ENCODE measurements around the gene TIE1.

The TIE1 gene

DNA sequence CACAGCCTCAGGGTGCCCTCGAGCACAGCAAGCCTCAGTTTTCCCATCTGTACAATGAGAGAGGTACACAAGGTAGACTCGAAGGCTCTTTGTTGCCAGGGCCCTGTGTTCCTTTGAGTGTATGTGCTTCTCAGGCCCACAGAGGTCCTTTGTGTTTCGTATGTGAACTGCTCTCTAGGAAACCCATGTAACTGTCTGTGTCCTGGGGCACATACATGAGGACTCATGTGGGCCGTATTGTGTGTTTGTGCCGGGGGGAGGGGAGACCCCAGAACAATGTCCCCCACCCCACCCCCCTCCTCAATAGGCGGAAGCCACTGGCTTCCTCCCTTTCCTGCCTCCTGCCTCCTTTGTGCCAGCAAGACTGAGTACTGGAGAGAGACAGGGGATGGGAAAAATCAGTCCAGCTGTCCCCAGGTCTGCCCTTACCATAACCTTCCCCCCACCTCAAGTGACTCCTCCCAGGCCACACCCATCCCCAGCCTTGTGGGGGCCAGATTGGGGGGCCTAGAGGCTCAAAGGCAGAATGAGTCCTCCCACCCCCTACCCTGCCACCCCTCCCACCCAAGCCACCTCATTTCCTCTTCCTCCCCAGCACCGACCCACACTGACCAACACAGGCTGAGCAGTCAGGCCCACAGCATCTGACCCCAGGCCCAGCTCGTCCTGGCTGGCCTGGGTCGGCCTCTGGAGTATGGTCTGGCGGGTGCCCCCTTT lies at the start of gene TIE1:
TSS of gene TIE1 (plus strand) at position 605 of the 717 bp plus-strand sequence. CDS start at position 695, 90 bp downstream.
- no peaks in the 10 kb centered on the region for H3K36me3 ChIP-seq (ENCODE audit: control insufficient read depth, insufficient read depth, low read length)
- H3K9me3 ChIP-seq (ENCODE audit: control insufficient read depth, insufficient read depth, low read length): no peaks in the 10 kb centered on the region
- no peak within 1 kb of the TSS for H3K4me3 ChIP-seq (ENCODE audit: low read length)
- WGBS (ENCODE audit: insufficient coverage, insufficient read length): no CpG with 5 or more reads among the region's 10 CpGs
- H3K4me1 ChIP-seq (ENCODE audit: control insufficient read depth, insufficient read depth, low read length): 0 out of 2 replicates have a peak, but pooled peaks cover 3% of the 10 kb centered on the region
- no peaks in the 10 kb centered on the region for H3K27me3 ChIP-seq (ENCODE audit: control insufficient read depth, insufficient read depth, low read length)
- DNase-seq (ENCODE audit: low read depth, low spot score): no peak
- H3K27ac ChIP-seq (ENCODE audit: low read length): no peak within 1 kb of the TSS

DNA sequence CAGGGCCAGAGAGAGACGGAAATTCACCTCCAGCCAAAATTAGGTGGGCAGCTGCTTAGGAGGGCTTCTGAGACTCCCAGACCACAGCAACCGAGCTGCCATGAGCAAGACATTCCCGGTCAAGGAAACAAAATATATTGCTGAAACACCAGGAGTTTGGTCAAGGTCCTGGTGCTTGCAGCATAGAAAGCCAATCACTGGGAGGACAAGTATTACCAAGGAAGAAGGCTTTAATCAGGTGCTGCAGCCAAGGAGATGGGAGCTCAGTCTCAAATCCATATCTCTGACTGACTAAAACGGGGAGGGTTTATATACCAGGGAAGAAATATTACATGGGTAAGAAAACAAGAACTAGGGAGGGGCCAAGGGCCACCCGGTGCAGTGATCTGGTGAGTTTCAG lies 49.8 kb upstream of the TIE1 start:
- no peaks in the 10 kb centered on the region for H3K27me3 ChIP-seq (ENCODE audit: control insufficient read depth, insufficient read depth, low read length)
- DNase-seq (ENCODE audit: low read depth, low spot score): no peak
- no peak overlapping the region for H3K4me3 ChIP-seq (ENCODE audit: low read length)
- WGBS (ENCODE audit: insufficient coverage, insufficient read length): no CpG with 5 or more reads among the region's 5 CpGs
- no peaks in the 10 kb centered on the region for H3K36me3 ChIP-seq (ENCODE audit: control insufficient read depth, insufficient read depth, low read length)
- no peaks in the 10 kb centered on the region; the same call in 1 of the 2 replicates for H3K9me3 ChIP-seq (ENCODE audit: control insufficient read depth, insufficient read depth, low read length)
- H3K27ac ChIP-seq (ENCODE audit: low read length): no peak overlapping the region
- H3K4me1 ChIP-seq (ENCODE audit: control insufficient read depth, insufficient read depth, low read length): no peaks in the 10 kb centered on the region

DNA sequence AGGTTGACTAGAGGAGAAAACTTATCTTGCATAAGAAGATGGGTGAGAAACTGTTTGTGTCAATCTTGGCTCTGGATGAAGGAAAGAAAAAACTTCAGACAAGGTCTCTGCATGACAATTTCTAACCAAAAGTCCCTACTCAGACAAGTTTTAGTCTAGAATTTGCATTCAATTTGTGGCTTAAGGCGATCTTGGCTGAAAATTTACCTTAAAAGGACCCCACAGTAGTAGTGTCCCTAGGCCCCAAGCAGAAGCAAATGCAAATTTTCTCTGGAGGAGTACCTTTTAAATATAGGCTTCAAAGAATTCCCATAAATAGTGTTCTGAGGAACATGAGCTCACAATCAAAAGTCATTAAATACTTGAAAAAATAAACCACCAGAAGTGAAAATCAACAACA lies 48.6 kb upstream of the TIE1 start:
- no peak for DNase-seq (ENCODE audit: low read depth, low spot score)
- H3K4me3 ChIP-seq (ENCODE audit: low read length): no peak overlapping the region
- no peaks in the 10 kb centered on the region; the same call in 1 of the 2 replicates for H3K9me3 ChIP-seq (ENCODE audit: control insufficient read depth, insufficient read depth, low read length)
- H3K27ac ChIP-seq (ENCODE audit: low read length): no peak overlapping the region
- WGBS (ENCODE audit: insufficient coverage, insufficient read length): no CpG with 5 or more reads among the region's 1 CpG
- H3K36me3 ChIP-seq (ENCODE audit: control insufficient read depth, insufficient read depth, low read length): no peaks in the 10 kb centered on the region
- no peaks in the 10 kb centered on the region for H3K27me3 ChIP-seq (ENCODE audit: control insufficient read depth, insufficient read depth, low read length)
- no peaks in the 10 kb centered on the region for H3K4me1 ChIP-seq (ENCODE audit: control insufficient read depth, insufficient read depth, low read length)

DNA sequence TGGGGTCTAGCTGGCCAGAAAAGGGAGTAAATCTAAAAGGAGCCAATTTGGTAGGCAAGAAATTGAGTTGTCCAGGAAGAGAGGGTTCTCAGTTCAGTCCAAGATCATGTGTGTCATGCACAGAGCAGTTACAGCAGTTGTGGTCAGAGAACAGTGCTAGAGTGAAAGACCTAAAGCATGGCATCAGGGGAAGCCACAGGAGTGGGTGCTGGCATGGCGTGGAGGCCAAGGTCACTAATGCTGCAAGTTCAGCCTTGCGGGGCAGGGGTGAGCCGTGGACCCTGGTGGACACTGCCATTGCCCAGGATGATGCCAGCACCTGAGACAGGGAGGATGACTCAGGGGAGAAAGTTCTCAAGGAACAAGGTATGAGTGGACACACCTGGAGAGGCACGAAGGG lies 47.6 kb upstream of the TIE1 start:
- Histone ChIP-seq H3K9me3 (ENCODE audit: control insufficient read depth, insufficient read depth, low read length) (peaks cover 3% of the 10 kb centered on the region), H3K36me3 (ENCODE audit: control insufficient read depth, insufficient read depth, low read length) (no peaks in the 10 kb centered on the region), H3K27me3 (ENCODE audit: control insufficient read depth, insufficient read depth, low read length) (no peaks in the 10 kb centered on the region), H3K4me1 (ENCODE audit: control insufficient read depth, insufficient read depth, low read length) (no peaks in the 10 kb centered on the region), H3K27ac (ENCODE audit: low read length) (no peak overlapping the region), H3K4me3 (ENCODE audit: low read length) (no peak overlapping the region)
- no CpG with 5 or more reads among the region's 4 CpGs for WGBS (ENCODE audit: insufficient coverage, insufficient read length)
- DNase-seq (ENCODE audit: low read depth, low spot score): no peak

DNA sequence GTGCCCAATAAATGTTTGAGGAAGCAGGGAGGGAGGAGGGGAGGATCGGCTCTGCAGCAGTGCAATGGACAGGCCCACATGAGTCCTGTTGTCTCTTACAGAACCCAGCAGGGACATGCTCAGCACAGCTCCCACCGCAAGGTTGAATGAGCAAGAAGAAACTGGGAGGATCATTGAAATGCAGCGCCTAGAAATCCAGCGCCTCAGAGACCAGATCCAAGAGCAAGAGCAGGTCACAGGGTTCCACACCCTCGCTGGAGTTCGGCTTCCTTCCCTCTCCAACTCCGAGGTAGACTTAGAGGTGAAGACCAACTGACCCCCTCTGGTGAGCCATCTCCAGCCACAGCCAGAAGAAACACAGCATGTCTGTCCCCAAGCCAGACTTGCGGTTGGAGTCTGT lies 46.9 kb upstream of the TIE1 start:
- Histone ChIP-seq H3K9me3 (ENCODE audit: control insufficient read depth, insufficient read depth, low read length) (peaks cover 3% of the 10 kb centered on the region), H3K27ac (ENCODE audit: low read length) (no peak overlapping the region), H3K4me1 (ENCODE audit: control insufficient read depth, insufficient read depth, low read length) (no peaks in the 10 kb centered on the region), H3K4me3 (ENCODE audit: low read length) (no peak overlapping the region), H3K27me3 (ENCODE audit: control insufficient read depth, insufficient read depth, low read length) (no peaks in the 10 kb centered on the region), H3K36me3 (ENCODE audit: control insufficient read depth, insufficient read depth, low read length) (no peaks in the 10 kb centered on the region)
- WGBS (ENCODE audit: insufficient coverage, insufficient read length): no CpG with 5 or more reads among the region's 8 CpGs
- no peak for DNase-seq (ENCODE audit: low read depth, low spot score)

DNA sequence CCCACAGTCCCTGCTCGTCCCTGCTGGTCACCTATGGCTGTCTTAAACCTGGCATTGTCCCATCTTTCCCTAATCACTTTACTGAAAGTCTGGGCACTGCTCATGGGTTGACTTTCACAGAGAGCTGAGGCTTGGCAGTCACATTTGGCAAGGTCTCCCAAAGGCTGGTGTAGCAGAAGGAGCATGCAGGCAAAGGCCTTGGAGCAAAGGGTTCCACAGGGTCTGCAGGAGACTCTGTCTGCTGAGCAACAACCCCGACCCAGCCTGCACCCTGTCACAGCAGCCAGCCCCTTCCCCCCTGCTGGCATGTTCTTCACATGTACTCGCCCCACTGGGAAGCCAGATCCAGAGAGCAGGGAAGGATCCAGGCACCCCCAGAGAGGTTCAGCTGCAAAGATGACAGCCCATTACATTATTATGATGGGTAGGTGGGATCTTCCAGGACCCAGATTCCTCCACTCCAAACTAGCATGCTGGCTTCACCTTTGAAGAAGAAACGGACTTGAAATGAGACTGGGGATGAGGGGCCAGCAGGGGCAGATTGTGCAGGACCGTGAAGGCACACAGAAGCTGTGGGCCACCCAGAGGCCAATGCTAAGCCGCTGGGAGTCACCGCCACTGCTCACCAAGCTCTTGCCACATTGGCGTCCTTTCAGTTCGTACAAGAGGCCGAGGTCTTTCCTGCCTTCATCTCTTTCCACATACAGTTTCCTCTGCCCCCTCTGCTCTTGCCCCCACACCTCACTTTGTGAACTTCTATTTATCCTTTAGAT lies 45.2 kb upstream of the TIE1 start:
- no peak overlapping the region for H3K27ac ChIP-seq (ENCODE audit: low read length)
- DNase-seq (ENCODE audit: low read depth, low spot score): no peak
- no peaks in the 10 kb centered on the region for H3K27me3 ChIP-seq (ENCODE audit: control insufficient read depth, insufficient read depth, low read length)
- H3K9me3 ChIP-seq (ENCODE audit: control insufficient read depth, insufficient read depth, low read length): peaks cover 3% of the 10 kb centered on the region; the same call in 1 of the 2 replicates
- H3K36me3 ChIP-seq (ENCODE audit: control insufficient read depth, insufficient read depth, low read length): no peaks in the 10 kb centered on the region
- no peaks in the 10 kb centered on the region for H3K4me1 ChIP-seq (ENCODE audit: control insufficient read depth, insufficient read depth, low read length)
- WGBS (ENCODE audit: insufficient coverage, insufficient read length): no CpG with 5 or more reads among the region's 10 CpGs
- H3K4me3 ChIP-seq (ENCODE audit: low read length): no peak overlapping the region

DNA sequence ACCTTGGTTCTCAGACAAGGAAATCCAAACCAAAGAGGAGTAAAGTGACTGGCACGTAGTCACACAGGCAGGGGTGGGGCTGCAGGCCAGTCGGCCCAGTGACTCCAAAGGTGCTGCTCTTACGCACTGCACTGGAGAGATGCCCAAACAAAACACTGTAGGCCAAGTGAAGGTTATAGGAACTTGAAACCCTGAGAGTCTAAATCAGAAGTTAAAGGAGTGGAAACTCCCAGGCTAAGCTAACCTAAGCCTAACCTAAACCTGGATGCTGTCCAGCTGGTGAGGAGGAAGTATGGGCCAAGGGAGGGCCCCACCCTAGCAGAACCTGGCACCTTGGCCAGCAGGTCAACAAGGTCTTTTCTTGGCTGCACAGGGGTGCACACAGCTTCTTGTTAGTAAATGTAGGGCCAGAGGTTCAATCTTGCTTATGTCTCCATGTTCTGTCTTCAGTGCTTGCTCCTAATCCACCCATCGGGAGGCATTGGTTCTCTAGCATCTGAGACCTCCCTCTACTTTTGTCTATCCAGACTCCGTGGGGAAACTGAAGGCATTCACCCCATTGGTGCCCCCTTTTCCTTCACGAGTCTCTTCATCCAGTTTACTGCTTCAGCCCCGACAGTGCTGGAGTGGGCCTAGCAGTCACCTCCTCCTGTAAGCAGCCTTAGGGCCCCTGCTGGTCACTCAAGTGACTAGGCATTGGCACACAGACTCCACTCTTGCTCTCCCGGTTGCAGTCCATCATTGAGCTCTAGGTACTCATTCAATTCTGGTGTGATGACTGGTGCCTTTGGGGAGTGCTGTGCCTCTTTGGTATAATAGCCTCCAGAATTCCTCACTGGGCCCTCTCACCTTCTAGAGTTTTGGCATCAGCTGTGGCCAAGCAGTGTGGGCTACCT lies 43.9 kb upstream of the TIE1 start:
- no peak overlapping the region for H3K27ac ChIP-seq (ENCODE audit: low read length)
- no peak for DNase-seq (ENCODE audit: low read depth, low spot score)
- H3K4me1 ChIP-seq (ENCODE audit: control insufficient read depth, insufficient read depth, low read length): no peaks in the 10 kb centered on the region
- WGBS (ENCODE audit: insufficient coverage, insufficient read length): no CpG with 5 or more reads among the region's 8 CpGs
- H3K9me3 ChIP-seq (ENCODE audit: control insufficient read depth, insufficient read depth, low read length): peaks cover 3% of the 10 kb centered on the region
- no peaks in the 10 kb centered on the region for H3K36me3 ChIP-seq (ENCODE audit: control insufficient read depth, insufficient read depth, low read length)
- no peaks in the 10 kb centered on the region for H3K27me3 ChIP-seq (ENCODE audit: control insufficient read depth, insufficient read depth, low read length)
- no peak overlapping the region for H3K4me3 ChIP-seq (ENCODE audit: low read length)

DNA sequence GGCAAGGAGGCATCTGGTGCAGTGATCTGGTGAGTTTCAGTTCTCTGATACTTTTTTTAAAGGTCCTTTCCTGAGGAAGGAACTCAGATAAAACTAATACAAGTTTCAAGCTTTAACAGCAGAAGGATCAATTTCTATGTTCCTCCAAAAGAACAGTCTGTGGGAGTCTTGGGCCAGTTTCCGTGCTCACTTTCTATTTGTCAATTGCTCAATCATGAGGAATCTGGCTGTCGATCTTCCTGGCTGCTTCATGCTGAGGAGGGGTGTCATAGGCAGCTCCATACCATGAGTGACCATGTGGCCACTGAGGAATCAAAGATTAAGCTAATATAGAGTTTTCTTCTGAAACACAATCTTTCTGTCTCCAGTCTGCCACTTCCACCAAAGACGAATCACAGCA lies 42.4 kb upstream of the TIE1 start:
- Histone ChIP-seq H3K4me1 (ENCODE audit: control insufficient read depth, insufficient read depth, low read length) (no peaks in the 10 kb centered on the region), H3K9me3 (ENCODE audit: control insufficient read depth, insufficient read depth, low read length) (peaks cover 3% of the 10 kb centered on the region), H3K4me3 (ENCODE audit: low read length) (no peak overlapping the region), H3K27ac (ENCODE audit: low read length) (no peak overlapping the region), H3K36me3 (ENCODE audit: control insufficient read depth, insufficient read depth, low read length) (no peaks in the 10 kb centered on the region), H3K27me3 (ENCODE audit: control insufficient read depth, insufficient read depth, low read length) (no peaks in the 10 kb centered on the region)
- DNase-seq (ENCODE audit: low read depth, low spot score): no peak
- no CpG with 5 or more reads among the region's 3 CpGs for WGBS (ENCODE audit: insufficient coverage, insufficient read length)

DNA sequence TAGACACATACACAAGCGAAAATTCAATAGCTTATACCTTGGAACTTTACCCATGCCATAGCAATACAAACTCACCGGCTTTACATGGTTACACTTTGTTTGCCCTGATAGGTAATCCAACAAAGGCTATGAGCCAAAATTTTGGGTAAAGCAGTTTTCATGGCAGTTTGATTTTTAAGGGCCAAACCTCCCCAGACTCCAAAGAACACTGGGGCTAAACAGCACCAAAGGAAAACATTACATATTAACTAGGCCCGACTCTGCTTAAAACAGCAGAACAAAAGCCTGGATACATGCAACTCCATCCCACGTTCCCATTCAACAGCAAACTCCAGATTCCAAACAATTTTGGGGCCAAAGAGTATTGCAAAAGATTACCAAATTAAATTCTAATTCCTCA lies 35.4 kb upstream of the TIE1 start:
- Histone ChIP-seq H3K36me3 (ENCODE audit: control insufficient read depth, insufficient read depth, low read length) (no peaks in the 10 kb centered on the region), H3K4me3 (ENCODE audit: low read length) (no peak overlapping the region), H3K27me3 (ENCODE audit: control insufficient read depth, insufficient read depth, low read length) (no peaks in the 10 kb centered on the region), H3K9me3 (ENCODE audit: control insufficient read depth, insufficient read depth, low read length) (no peaks in the 10 kb centered on the region; the same call in 1 of the 2 replicates), H3K27ac (ENCODE audit: low read length) (no peak overlapping the region), H3K4me1 (ENCODE audit: control insufficient read depth, insufficient read depth, low read length) (peaks cover 2% of the 10 kb centered on the region)
- DNase-seq (ENCODE audit: low read depth, low spot score): no peak
- WGBS (ENCODE audit: insufficient coverage, insufficient read length): no CpG with 5 or more reads among the region's 4 CpGs

DNA sequence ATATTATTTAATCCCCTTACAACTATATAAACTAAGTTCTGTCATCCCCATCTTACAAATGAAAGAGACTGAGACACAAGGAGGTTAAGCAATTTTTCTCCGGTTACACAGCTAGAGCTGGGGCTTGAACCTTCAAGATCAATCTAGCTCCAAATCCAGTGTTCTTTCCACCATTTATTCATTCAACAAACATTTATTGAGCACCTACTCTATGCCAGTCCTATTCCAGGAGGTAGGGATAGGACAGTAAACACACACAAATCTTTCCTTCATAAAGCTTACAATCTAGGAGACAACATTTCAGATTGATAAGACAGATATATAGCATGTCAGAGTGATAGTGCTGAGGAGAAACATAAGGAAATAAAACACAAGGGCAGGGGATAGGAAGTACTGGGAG lies 33.9 kb upstream of the TIE1 start:
- H3K4me3 ChIP-seq (ENCODE audit: low read length): no peak overlapping the region
- no peak overlapping the region for H3K27ac ChIP-seq (ENCODE audit: low read length)
- peaks cover 5% of the 10 kb centered on the region for H3K4me1 ChIP-seq (ENCODE audit: control insufficient read depth, insufficient read depth, low read length)
- H3K27me3 ChIP-seq (ENCODE audit: control insufficient read depth, insufficient read depth, low read length): no peaks in the 10 kb centered on the region
- no peaks in the 10 kb centered on the region for H3K9me3 ChIP-seq (ENCODE audit: control insufficient read depth, insufficient read depth, low read length)
- no CpG with 5 or more reads among the region's 1 CpG for WGBS (ENCODE audit: insufficient coverage, insufficient read length)
- DNase-seq (ENCODE audit: low read depth, low spot score): no peak
- no peaks in the 10 kb centered on the region for H3K36me3 ChIP-seq (ENCODE audit: control insufficient read depth, insufficient read depth, low read length)

All from iPS DF 6.9 (cell line).